Stomach (tissue), 9 donors: Measurements from ENCODE around the gene GREB1L. TPM values are rescaled to one million over a fixed set of nuclear protein-coding genes. Genes with fewer than 3 reads are reported as not detected.

ENCODE experiments used
- DNase-seq, 2 donors: peaks; one replicate each; pipeline versions ENCODE4 v3.0.0 to v3.0.0-alpha.2; 2013 to 2019
- H3K27ac ChIP-seq, 5 donors: fragments of 200-600 bp in 4 of 5; sonication (generic) in 4 of 5; one replicate each; pipeline ENCODE4 v1.5.1; 2013 to 2019; ENCODE audit warnings: mild to moderate bottlenecking in 1 of 5, moderate library complexity in 1 of 5
- H3K27me3 ChIP-seq, 3 donors: fragments of 200-600 bp; sonication (generic); one replicate each; pipeline ENCODE4 v1.5.1; 2017 to 2019; ENCODE audit warnings: mixed run types in 1 of 3
- H3K36me3 ChIP-seq, 4 donors: fragments of 200-600 bp; sonication (generic); 1 replicate in 3 of 4; 2 replicates in 1 of 4; pipeline ENCODE4 v1.5.1; 2016 to 2019
- H3K4me1 ChIP-seq, 4 donors: fragments of 200-600 bp; sonication (generic); one replicate each; pipeline ENCODE4 v1.5.1; 2016 to 2019
- H3K4me3 ChIP-seq, 4 donors: fragments of 200-600 bp; sonication (generic) in 3 of 4; one replicate each; pipeline ENCODE4 v1.5.1; 2016 to 2019; ENCODE audit warnings: mild to moderate bottlenecking in 1 of 4
- H3K9me3 ChIP-seq, 4 donors: fragments of 200-600 bp; sonication (generic); one replicate each; pipeline ENCODE4 v1.5.1; 2016 to 2019
- EP300 ChIP-seq: sonication (generic); formaldehyde crosslinking; IDR thresholded peaks from one replicate; pipeline ENCODE4 v1.6.1; 2017; ENCODE audit warnings: antibody characterized with exemption
- POLR2A ChIP-seq, 4 donors: fragments of 450-650 bp; IDR thresholded peaks; one replicate each; pipeline ENCODE4 v1.6.1; 2016; ENCODE audit warnings: antibody characterized with exemption in 4 of 4, control low read depth in 2 of 4, mild to moderate bottlenecking in 1 of 4, moderate library complexity in 1 of 4
- POLR2AphosphoS5 ChIP-seq, 3 donors: sonication (generic); formaldehyde crosslinking; IDR thresholded peaks; one replicate each; pipeline ENCODE4 v1.6.1; 2016; ENCODE audit warnings: antibody characterized with exemption in 3 of 3
- WGBS, 5 donors: extraction: QIAGEN DNeasy Blood & Tissue Kit in 3 of 5; methylation state at CpG; one replicate each; pipeline versions ENCODE4 v1.1.5 to v1.1.7; 2013 to 2018; 5-methylcytosine and 5-hydroxymethylcytosine counted together
- intact Hi-C: fragments of 100-400 bp; cut with DNase I; formaldehyde crosslinking; loops from one replicate; pipeline ENCODE4 v1.15.1; 2023; ENCODE audit warnings: low total_unique reads
- polyA plus RNA-seq, 3 donors: library from polyadenylated mRNA; stranded (reverse); fragments of 200-250 nt; gene quantifications; one replicate each; pipeline ENCODE4 v1.2.3, GENCODE V29; 2013
- total RNA-seq, 5 donors: library from RNA; depleted of rRNA; stranded (reverse); fragments of >200 nt; gene quantifications; one replicate each; pipeline versions ENCODE4 v1.1.0 to v1.2.3, GENCODE V29; 2014 to 2016
- TF ChIP-seq, protein P1 (sequence below), 7 experiments: fragments of 450-650 bp in 4 of 7; fragments of 200-600 bp in 3 of 7; sonication (generic) in 3 of 7; IDR thresholded peaks; one replicate each; pipeline ENCODE4 v1.5.1; 2016 to 2019; ENCODE audit warnings: antibody characterized with exemption in 7 of 7, control low read depth in 2 of 7, mild to moderate bottlenecking in 1 of 7
- donor health status: healthy with polysubstance abuse.
- donor health status: Bipolar disorder and iron deficiency.
- donor health status: healthy.

GREB1L gene
- total and polyA plus RNA-seq, 8 donors: 0.15 to 77.6 (median 0.45) TPM; not detected in 1

DNA sequence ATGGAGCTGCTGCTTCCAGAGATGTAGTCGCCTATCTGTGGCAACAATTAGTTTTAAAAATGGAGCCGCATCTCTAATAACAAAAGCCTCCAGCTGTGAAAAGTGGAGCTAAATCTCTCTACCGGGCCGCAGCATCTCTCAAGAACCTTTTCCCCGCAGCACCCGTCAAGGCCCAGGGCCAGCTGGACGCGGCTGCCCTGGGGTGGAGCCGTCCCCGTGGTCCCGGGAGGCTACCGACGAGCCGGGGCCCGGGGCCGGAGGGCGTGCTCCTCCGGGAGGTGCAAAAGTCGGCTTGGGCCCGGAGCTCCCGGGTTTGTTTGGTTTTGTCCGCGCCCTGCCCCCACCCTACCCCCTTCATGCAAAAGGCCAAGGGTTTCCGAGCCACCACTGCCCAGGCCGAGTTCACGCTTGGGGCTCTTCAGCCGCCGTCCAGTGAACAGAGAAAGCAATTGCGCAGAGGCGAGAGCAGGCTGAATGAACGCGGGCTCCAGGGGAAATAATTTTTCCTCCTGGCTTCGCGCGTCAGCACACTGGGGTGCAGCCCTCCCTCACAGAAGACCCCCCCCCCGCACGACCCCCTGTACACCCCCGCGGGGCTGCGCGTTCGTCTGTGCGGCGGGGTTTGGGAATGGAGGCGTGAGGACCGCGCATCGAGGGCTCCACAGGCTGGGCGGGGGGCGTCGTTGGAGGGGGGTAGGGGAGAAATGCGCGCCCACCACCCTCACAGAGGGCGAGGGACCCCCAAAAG, 557 bp upstream of the GREB1L start:
- Histone ChIP-seq H3K27me3 (peaks cover 6 to 66% (median 34%) of the 10 kb centered on the region in 3 donors), H3K9me3 (no peaks in the 10 kb centered on the region), H3K27ac (no peak overlapping the region), H3K4me1 (peaks cover 21 to 27% (median 24%) of the 10 kb centered on the region in 4 donors), H3K36me3 (no peaks in the 10 kb centered on the region), H3K4me3 (peak overlapping the region; percentile 49 to 85 (median 60))
- WGBS, 5 donors: 2 to 6% (median 3%) methylated on average over 16 to 54 of the region's 54 CpGs
- peak in 1 of 2 donors; percentile 41 for DNase-seq
- no peak for TF ChIP-seq EP300
- no peak for TF ChIP-seq POLR2AphosphoS5 (IDR thresholded peaks at IDR 0.05)
- TF ChIP-seq, protein P1, sequence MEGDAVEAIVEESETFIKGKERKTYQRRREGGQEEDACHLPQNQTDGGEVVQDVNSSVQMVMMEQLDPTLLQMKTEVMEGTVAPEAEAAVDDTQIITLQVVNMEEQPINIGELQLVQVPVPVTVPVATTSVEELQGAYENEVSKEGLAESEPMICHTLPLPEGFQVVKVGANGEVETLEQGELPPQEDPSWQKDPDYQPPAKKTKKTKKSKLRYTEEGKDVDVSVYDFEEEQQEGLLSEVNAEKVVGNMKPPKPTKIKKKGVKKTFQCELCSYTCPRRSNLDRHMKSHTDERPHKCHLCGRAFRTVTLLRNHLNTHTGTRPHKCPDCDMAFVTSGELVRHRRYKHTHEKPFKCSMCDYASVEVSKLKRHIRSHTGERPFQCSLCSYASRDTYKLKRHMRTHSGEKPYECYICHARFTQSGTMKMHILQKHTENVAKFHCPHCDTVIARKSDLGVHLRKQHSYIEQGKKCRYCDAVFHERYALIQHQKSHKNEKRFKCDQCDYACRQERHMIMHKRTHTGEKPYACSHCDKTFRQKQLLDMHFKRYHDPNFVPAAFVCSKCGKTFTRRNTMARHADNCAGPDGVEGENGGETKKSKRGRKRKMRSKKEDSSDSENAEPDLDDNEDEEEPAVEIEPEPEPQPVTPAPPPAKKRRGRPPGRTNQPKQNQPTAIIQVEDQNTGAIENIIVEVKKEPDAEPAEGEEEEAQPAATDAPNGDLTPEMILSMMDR (IDR thresholded peaks at IDR 0.05): no peak
- no peak for TF ChIP-seq POLR2A (IDR thresholded peaks at IDR 0.05)
- intact Hi-C loops: no loop called here

DNA sequence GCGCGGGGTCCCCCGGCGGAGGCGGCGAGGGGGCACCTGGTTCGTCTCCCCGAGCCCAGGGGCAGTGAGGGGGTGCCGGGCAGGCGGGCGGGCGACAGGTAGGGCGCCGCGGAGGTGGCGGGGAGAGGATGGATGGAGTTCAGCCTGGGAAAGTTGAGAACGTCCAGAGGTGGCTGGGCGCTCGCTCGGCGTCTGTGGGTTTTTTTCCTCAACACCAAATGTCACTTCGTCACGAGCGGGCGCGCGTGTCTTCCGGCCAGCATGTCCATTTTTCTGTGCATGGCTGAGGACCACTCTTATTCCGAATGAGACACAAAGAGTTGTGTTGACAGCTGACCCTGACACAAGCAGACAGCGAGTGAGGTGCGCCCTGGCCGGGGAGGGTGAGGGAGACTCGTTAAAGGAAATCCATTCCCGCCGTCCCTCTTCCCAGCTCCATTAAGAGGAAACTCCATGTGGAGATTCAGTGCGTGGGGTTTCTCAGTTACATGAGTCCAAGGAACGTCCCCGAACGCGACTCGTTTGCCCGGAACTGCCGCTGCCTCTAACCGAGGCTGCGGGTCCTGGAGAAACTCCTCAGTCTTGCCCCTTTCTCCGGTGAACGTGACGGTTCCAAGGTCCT, 859 bp downstream of the GREB1L start:
- H3K36me3 ChIP-seq: no peaks in the 10 kb centered on the region
- intact Hi-C loops: no loop called here
- peak overlapping the region in 2 of 5 donors; percentile 3 to 26 for H3K27ac ChIP-seq
- no peaks in the 10 kb centered on the region for H3K9me3 ChIP-seq
- H3K4me3 ChIP-seq: peak overlapping the region; percentile 49 to 85 (median 60)
- H3K4me1 ChIP-seq: peaks cover 21 to 27% (median 24%) of the 10 kb centered on the region in 4 donors
- peaks cover 6 to 63% (median 34%) of the 10 kb centered on the region in 3 donors for H3K27me3 ChIP-seq
- WGBS, 5 donors: 2 to 15% (median 4%) methylated on average over 41 to 48 of the region's 48 CpGs
- no peak for TF ChIP-seq EP300
- TF ChIP-seq, protein P1 (IDR thresholded peaks at IDR 0.05): no peak
- no peak for TF ChIP-seq POLR2A (IDR thresholded peaks at IDR 0.05)
- TF ChIP-seq POLR2AphosphoS5 (IDR thresholded peaks at IDR 0.05): no peak
- peak in 1 of 2 donors; percentile 38 for DNase-seq

DNA sequence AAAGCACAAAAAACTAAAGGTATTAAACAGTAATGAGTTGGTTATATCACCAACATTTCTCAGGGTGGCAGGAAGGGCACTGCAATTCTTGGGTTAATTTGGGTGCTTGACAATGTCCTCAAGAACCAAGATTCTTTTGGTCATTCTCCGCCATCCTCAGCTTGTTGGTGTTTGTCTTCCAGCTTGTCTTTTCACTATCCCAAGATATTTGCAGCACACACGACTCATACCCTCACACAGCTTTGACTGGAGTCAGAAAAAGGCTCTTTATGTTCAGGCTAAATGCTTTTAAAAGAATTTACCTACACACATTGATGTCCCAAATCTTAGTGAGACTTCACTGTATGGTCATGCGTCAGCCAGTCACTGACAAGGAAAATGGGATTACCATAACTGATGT, 12.5 kb downstream of the GREB1L start:
- Histone ChIP-seq H3K9me3 (no peaks in the 10 kb centered on the region), H3K4me3 (no peak overlapping the region), H3K4me1 (no peaks in the 10 kb centered on the region), H3K27me3 (no peaks in the 10 kb centered on the region), H3K27ac (no peak overlapping the region), H3K36me3 (no peaks in the 10 kb centered on the region)
- DNase-seq: no peak
- WGBS, 5 donors: 67 to 84% (median 77%) methylated on average over 3 of the region's 3 CpGs
- intact Hi-C loops: no loop called here
- TF ChIP-seq POLR2AphosphoS5 (IDR thresholded peaks at IDR 0.05): no peak
- TF ChIP-seq POLR2A (IDR thresholded peaks at IDR 0.05): no peak

DNA sequence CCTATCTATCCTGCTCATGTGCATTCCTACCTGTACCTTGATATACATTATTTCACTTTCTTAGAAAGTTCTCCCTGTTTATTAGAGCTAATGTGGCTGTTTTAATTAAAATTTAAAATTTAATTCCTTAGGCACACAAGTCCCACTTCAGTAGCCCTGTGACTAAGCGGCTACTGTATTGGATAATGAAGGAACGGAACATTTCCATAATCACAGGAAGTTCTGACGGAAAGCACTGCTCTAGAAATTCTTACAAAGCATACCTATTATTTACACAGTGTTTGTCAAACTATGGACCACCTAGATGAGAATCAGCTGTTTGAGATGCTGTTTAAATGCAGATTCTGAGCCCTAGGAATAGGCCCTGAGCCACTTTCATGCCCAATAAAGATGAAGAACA, 13.2 kb downstream of the GREB1L start:
- Histone ChIP-seq H3K27me3 (no peaks in the 10 kb centered on the region), H3K9me3 (no peaks in the 10 kb centered on the region), H3K4me3 (no peak overlapping the region), H3K4me1 (no peaks in the 10 kb centered on the region), H3K27ac (no peak overlapping the region), H3K36me3 (no peaks in the 10 kb centered on the region)
- TF ChIP-seq EP300 (no peak), POLR2A (IDR thresholded peaks at IDR 0.05) (no peak), POLR2AphosphoS5 (IDR thresholded peaks at IDR 0.05) (no peak)
- TF ChIP-seq, protein P1 (IDR thresholded peaks at IDR 0.05): no peak
- intact Hi-C loops: no loop called here
- DNase-seq: no peak
- 77 to 89% (median 87%) methylated on average over 3 of the region's 3 CpGs for WGBS, 5 donors

DNA sequence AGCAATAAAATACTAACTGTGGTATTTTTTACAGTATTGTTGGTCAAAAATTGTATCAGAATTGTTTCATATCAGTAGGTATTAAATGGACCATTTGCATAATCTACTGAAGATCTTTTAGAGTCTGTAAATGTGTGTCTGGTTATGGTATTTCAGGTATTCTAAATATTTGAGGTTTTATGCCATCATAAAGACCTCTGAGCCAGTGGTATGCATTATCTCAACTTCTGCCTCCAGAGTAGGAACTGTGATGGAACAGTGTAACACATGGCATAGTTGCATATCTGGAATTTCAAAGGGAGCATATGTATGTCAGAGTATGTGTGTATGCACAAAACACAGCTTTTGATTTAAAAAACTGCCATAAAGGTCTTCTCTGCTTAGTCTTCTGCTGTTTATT, 15.4 kb downstream of the GREB1L start:
- Histone ChIP-seq H3K27ac (no peak overlapping the region), H3K27me3 (no peaks in the 10 kb centered on the region), H3K4me3 (no peak overlapping the region), H3K9me3 (no peaks in the 10 kb centered on the region), H3K36me3 (no peaks in the 10 kb centered on the region), H3K4me1 (no peaks in the 10 kb centered on the region)
- no peak for DNase-seq
- no peak for TF ChIP-seq POLR2AphosphoS5 (IDR thresholded peaks at IDR 0.05)
- no peak for TF ChIP-seq POLR2A (IDR thresholded peaks at IDR 0.05)
- TF ChIP-seq EP300: no peak
- TF ChIP-seq, protein P1 (IDR thresholded peaks at IDR 0.05): no peak
- intact Hi-C loops: no loop called here
